H9 (cell line): ENCODE measurements around the gene L3MBTL1. TPM values are rescaled to one million over a fixed set of nuclear protein-coding genes. Genes with fewer than 3 reads are reported as not detected.

Experiments
- DNase-seq: peaks from one replicate; pipeline ENCODE4 v3.0.0-alpha.2; 2017
- H2AFZ ChIP-seq: one replicate; pipeline ENCODE4 v1.6.1; 2013; ENCODE audit warnings: mild to moderate bottlenecking, low read length, control low read depth, moderate library complexity
- H2AK5ac ChIP-seq: 2 replicates; pipeline ENCODE4 v1.6.1; 2013; ENCODE audit warnings: low read length, control low read depth, mixed read lengths; ENCODE audit not compliant: insufficient read length
- H2BK120ac ChIP-seq: one replicate; pipeline ENCODE4 v1.6.1; 2013; ENCODE audit warnings: low read depth, mild to moderate bottlenecking, low read length, control low read depth, inconsistent platforms; ENCODE audit not compliant: poor library complexity, severe bottlenecking
- H2BK12ac ChIP-seq: 2 replicates; pipeline ENCODE4 v1.6.1; 2013; ENCODE audit warnings: low read length, control low read depth, mixed read lengths, low read depth; ENCODE audit not compliant: insufficient read length
- H2BK15ac ChIP-seq: 2 replicates; pipeline ENCODE4 v1.6.1; 2013; ENCODE audit warnings: low read depth, low read length, control low read depth
- H2BK20ac ChIP-seq: one replicate; pipeline ENCODE4 v1.6.1; 2013; ENCODE audit warnings: low read depth, mild to moderate bottlenecking, low read length, control low read depth, inconsistent platforms; ENCODE audit not compliant: poor library complexity, severe bottlenecking
- H2BK5ac ChIP-seq: 2 replicates; pipeline ENCODE4 v1.6.1; 2013; ENCODE audit warnings: low read length, control low read depth, mixed read lengths; ENCODE audit not compliant: insufficient read length
- H3K14ac ChIP-seq: 2 replicates; pipeline ENCODE4 v1.6.1; 2013; ENCODE audit warnings: low read length, control low read depth; ENCODE audit not compliant: insufficient read depth
- H3K18ac ChIP-seq: 2 replicates; pipeline ENCODE4 v1.6.1; 2013; ENCODE audit warnings: low read depth, mild to moderate bottlenecking, mixed read lengths, low read length, control low read depth; ENCODE audit not compliant: insufficient read length
- H3K23ac ChIP-seq: 2 replicates; pipeline ENCODE4 v1.6.1; 2013; ENCODE audit warnings: low read length, control low read depth, mixed read lengths, low read depth; ENCODE audit not compliant: insufficient read length
- H3K23me2 ChIP-seq: 2 replicates; pipeline ENCODE4 v1.6.1; 2013; ENCODE audit warnings: low read depth, mild to moderate bottlenecking, mixed read lengths, low read length, control low read depth; ENCODE audit not compliant: insufficient read length, poor library complexity, severe bottlenecking
- H3K27ac ChIP-seq: 2 replicates; pipeline ENCODE4 v1.5.1; 2013; ENCODE audit warnings: low read length, control low read depth, mixed read lengths, low read depth; ENCODE audit not compliant: insufficient read length
- H3K27me3 ChIP-seq: 2 replicates; pipeline ENCODE4 v1.6.1; 2013; ENCODE audit warnings: low read length, control low read depth, inconsistent platforms; ENCODE audit not compliant: insufficient read depth
- H3K4ac ChIP-seq: 2 replicates; pipeline ENCODE4 v1.6.1; 2013; ENCODE audit warnings: low read depth, mild to moderate bottlenecking, control low read depth, inconsistent platforms, low read length, moderate library complexity
- H3K4me1 ChIP-seq: 2 replicates; pipeline ENCODE4 v1.6.1; 2013; ENCODE audit warnings: low read length, control low read depth, inconsistent platforms; ENCODE audit not compliant: insufficient read depth
- H3K4me2 ChIP-seq: 2 replicates; pipeline ENCODE4 v1.6.1; 2013; ENCODE audit warnings: low read length, control low read depth, mixed read lengths; ENCODE audit not compliant: insufficient read length, insufficient read depth
- H3K56ac ChIP-seq: 2 replicates; pipeline ENCODE4 v1.6.1; 2013; ENCODE audit warnings: low read depth, mild to moderate bottlenecking, mixed read lengths, low read length, control low read depth; ENCODE audit not compliant: insufficient read length
- H3K79me1 ChIP-seq: 2 replicates; pipeline ENCODE4 v1.6.1; 2013; ENCODE audit warnings: low read depth, mild to moderate bottlenecking, moderate library complexity, low read length, control low read depth, inconsistent platforms; ENCODE audit not compliant: insufficient read depth, poor library complexity, severe bottlenecking
- H3K79me2 ChIP-seq: 2 replicates; pipeline ENCODE4 v1.6.1; 2013; ENCODE audit warnings: low read length, control low read depth, inconsistent platforms; ENCODE audit not compliant: insufficient read depth
- H3K9ac ChIP-seq: 2 replicates; pipeline ENCODE4 v1.6.1; 2013; ENCODE audit warnings: low read length, control low read depth, mixed read lengths; ENCODE audit not compliant: insufficient read length; ENCODE audit errors: extremely low read depth
- H3K9me3 ChIP-seq: one replicate; pipeline ENCODE4 v1.6.1; 2013; ENCODE audit warnings: low read depth, low read length, inconsistent platforms; ENCODE audit not compliant: control insufficient read depth
- H3T11ph ChIP-seq: one replicate; pipeline ENCODE4 v1.6.1; 2013; ENCODE audit warnings: mild to moderate bottlenecking, low read length, control low read depth, inconsistent platforms
- H4K20me1 ChIP-seq: one replicate; pipeline ENCODE4 v1.6.1; 2013; ENCODE audit not compliant: control insufficient read depth, insufficient read length, insufficient read depth
- H4K5ac ChIP-seq: 2 replicates; pipeline ENCODE4 v1.6.1; 2013; ENCODE audit warnings: low read depth, mild to moderate bottlenecking, mixed read lengths, low read length, control low read depth; ENCODE audit not compliant: insufficient read length
- H4K8ac ChIP-seq: replicated peaks from 2 replicates; pipeline ENCODE4 v1.6.1; 2013; ENCODE audit warnings: low read length, control low read depth, mixed read lengths, low read depth; ENCODE audit not compliant: insufficient read length
- H4K91ac ChIP-seq: 2 replicates; pipeline ENCODE4 v1.6.1; 2013; ENCODE audit warnings: low read depth, mild to moderate bottlenecking, moderate library complexity, mixed read lengths, low read length, control low read depth; ENCODE audit not compliant: insufficient read length
- H3K27ac Mint-ChIP-seq, 3 experiments: 2 replicates in 2 of 3; 3 replicates in 1 of 3; pipeline ENCODE4 v1.8.0; 2020 to 2021; ENCODE audit warnings: mixed read lengths in 3 of 3, mild to moderate bottlenecking in 1 of 3, moderate library complexity in 1 of 3
- H3K27me3 Mint-ChIP-seq: 2 replicates; pipeline ENCODE4 v1.8.0; 2021; ENCODE audit warnings: low read depth, mild to moderate bottlenecking, moderate library complexity, mixed read lengths
- H3K36me3 Mint-ChIP-seq, 3 experiments: 2 replicates in 2 of 3; 3 replicates in 1 of 3; pipeline ENCODE4 v1.8.0; 2020 to 2021; ENCODE audit warnings: low read depth in 3 of 3, mixed read lengths in 3 of 3; ENCODE audit not compliant: insufficient read depth in 1 of 3
- H3K4me1 Mint-ChIP-seq, 2 experiments: 2 replicates each; pipeline ENCODE4 v1.8.0; 2020; ENCODE audit warnings: mixed read lengths in 2 of 2
- H3K4me3 Mint-ChIP-seq, 2 experiments: 2 replicates in 1 of 2; 3 replicates in 1 of 2; pipeline ENCODE4 v1.8.0; 2020 to 2021; ENCODE audit warnings: mild to moderate bottlenecking in 2 of 2, mixed read lengths in 2 of 2, moderate library complexity in 1 of 2
- H3K9me3 Mint-ChIP-seq, 2 experiments: 2 replicates in 1 of 2; 3 replicates in 1 of 2; pipeline ENCODE4 v1.8.0; 2020; ENCODE audit warnings: mild to moderate bottlenecking in 2 of 2, mixed read lengths in 2 of 2, moderate library complexity in 1 of 2
- WGBS: extraction: QIAGEN DNeasy Blood & Tissue Kit; methylation state at CpG from one replicate; pipeline ENCODE4 v1.1.7; 2013; ENCODE audit warnings: missing lambda C conversion rate, low lambda C conversion rate, mixed read lengths; ENCODE audit not compliant: insufficient read length; ENCODE audit errors: extremely low coverage; 5-methylcytosine and 5-hydroxymethylcytosine counted together
- total RNA-seq: library from RNA; stranded (reverse); gene quantifications from 2 replicates; pipeline ENCODE4 v1.2.1, GENCODE V29; 2021
- TF ChIP-seq, protein P1 (sequence below): fragments of 200-600 bp; sonication (generic); conservative IDR thresholded peaks from 3 replicates; pipeline ENCODE4 v1.8.0; 2021; ENCODE audit warnings: antibody characterized with exemption, mild to moderate bottlenecking

The L3MBTL1 gene
- total RNA-seq, 1 experiment from 2014 or later = 19.9 TPM

DNA sequence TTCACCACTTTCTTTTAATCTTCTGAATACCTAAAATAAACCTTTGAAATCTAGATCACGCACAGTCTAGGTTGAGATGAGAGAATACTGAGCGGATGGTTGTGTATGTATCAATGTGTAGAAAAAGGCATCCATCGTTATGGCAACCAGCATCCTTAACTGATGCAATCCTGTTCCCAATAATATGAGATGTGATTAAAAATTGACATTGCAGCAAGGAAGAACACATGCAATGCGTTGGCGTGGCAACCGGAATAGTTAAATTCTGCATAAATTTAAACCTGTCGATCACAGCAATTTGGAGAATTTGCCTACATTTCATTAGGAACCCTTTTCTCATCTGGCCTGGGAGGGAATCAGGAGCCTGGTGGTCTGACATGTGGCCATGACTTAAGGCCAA is 1.3 kb upstream of the L3MBTL1 start:
- no CpG with 5 or more reads among the region's 7 CpGs for WGBS

More for the DNA sequence above, 1.3 kb upstream of the L3MBTL1 start:
- Histone ChIP-seq H3K79me1 (no peaks in the 10 kb centered on the region), H3K56ac (no peak overlapping the region), H2AFZ (no peak overlapping the region), H2BK12ac (no peak overlapping the region), H3T11ph (no peak overlapping the region), H2BK120ac (no peak overlapping the region), H3K14ac (no peak overlapping the region), H4K8ac (no peak overlapping the region), H4K91ac (no peak overlapping the region), H3K4me2 (no peak overlapping the region), H2BK20ac (no peak overlapping the region), H4K20me1 (no peaks in the 10 kb centered on the region), H3K18ac (no peak overlapping the region), H3K23ac (no peak overlapping the region), H3K27ac (no peak overlapping the region), H3K4ac (no peak overlapping the region), H3K9me3 (no peaks in the 10 kb centered on the region), H3K23me2 (peaks cover 8% of the 10 kb centered on the region), H2BK15ac (no peak overlapping the region), H4K5ac (no peak overlapping the region), H2AK5ac (no peak overlapping the region), H3K79me2 (no peaks in the 10 kb centered on the region), H3K9ac (no peak overlapping the region), H2BK5ac (no peak overlapping the region), H3K27me3 (peaks cover 7% of the 10 kb centered on the region; the same call in 1 of the 2 replicates), H3K4me1 (no peaks in the 10 kb centered on the region)
- no peak overlapping the region for H3K27ac Mint-ChIP-seq
- DNase-seq = no peak
- H3K9me3 Mint-ChIP-seq = no peaks in the 10 kb centered on the region
- peaks cover 51% of the 10 kb centered on the region for H3K27me3 Mint-ChIP-seq
- TF ChIP-seq, protein P1, sequence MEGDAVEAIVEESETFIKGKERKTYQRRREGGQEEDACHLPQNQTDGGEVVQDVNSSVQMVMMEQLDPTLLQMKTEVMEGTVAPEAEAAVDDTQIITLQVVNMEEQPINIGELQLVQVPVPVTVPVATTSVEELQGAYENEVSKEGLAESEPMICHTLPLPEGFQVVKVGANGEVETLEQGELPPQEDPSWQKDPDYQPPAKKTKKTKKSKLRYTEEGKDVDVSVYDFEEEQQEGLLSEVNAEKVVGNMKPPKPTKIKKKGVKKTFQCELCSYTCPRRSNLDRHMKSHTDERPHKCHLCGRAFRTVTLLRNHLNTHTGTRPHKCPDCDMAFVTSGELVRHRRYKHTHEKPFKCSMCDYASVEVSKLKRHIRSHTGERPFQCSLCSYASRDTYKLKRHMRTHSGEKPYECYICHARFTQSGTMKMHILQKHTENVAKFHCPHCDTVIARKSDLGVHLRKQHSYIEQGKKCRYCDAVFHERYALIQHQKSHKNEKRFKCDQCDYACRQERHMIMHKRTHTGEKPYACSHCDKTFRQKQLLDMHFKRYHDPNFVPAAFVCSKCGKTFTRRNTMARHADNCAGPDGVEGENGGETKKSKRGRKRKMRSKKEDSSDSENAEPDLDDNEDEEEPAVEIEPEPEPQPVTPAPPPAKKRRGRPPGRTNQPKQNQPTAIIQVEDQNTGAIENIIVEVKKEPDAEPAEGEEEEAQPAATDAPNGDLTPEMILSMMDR = no peak
- no peaks in the 10 kb centered on the region for H3K36me3 Mint-ChIP-seq
- peaks cover 7 to 13% of the 10 kb centered on the region in 2 experiments for H3K4me1 Mint-ChIP-seq
- H3K4me3 Mint-ChIP-seq = no peak overlapping the region
